HEK293 (cell line): ENCODE measurements around the gene ARSB.

ENCODE experiments used
- REST ChIP-seq: fragments of 450-650 bp; formaldehyde crosslinking; IDR thresholded peaks from 2 replicates; pipeline ENCODE4 v1.5.1; 2016; ENCODE audit warnings: missing biosample characterization, missing genetic modification characterization
- SETDB1 ChIP-seq: IDR thresholded peaks from one replicate; pipeline ENCODE4 v1.6.1; 2017; ENCODE audit warnings: mild to moderate bottlenecking, low read length, moderate library complexity, mixed read lengths; ENCODE audit not compliant: insufficient read length
- ZNF114 ChIP-seq: fragments of 450-650 bp; formaldehyde crosslinking; IDR thresholded peaks from 2 replicates; pipeline ENCODE4 v1.5.0; 2017; ENCODE audit warnings: missing biosample characterization, missing genetic modification characterization
- ZNF121 ChIP-seq: fragments of 450-650 bp; formaldehyde crosslinking; IDR thresholded peaks from 2 replicates; pipeline ENCODE4 v1.5.1; 2016; ENCODE audit warnings: missing biosample characterization, missing genetic modification characterization
- ZNF266 ChIP-seq: fragments of 450-650 bp; formaldehyde crosslinking; IDR thresholded peaks from 2 replicates; pipeline ENCODE4 v1.5.1; 2016; ENCODE audit warnings: missing biosample characterization, missing genetic modification characterization, low read depth
- ZNF302 ChIP-seq: fragments of 450-650 bp; formaldehyde crosslinking; IDR thresholded peaks from 2 replicates; pipeline ENCODE4 v1.5.1; 2016; ENCODE audit warnings: missing biosample characterization, missing genetic modification characterization, low read depth
- ZNF549 ChIP-seq: fragments of 450-650 bp; IDR thresholded peaks from 2 replicates; pipeline ENCODE4 v1.5.1; 2018; ENCODE audit warnings: missing biosample characterization, missing genetic modification characterization, mild to moderate bottlenecking, inconsistent platforms, moderate library complexity
- ZNF561 ChIP-seq: fragments of 450-650 bp; IDR thresholded peaks from 2 replicates; pipeline ENCODE4 v1.5.1; 2018; ENCODE audit warnings: missing biosample characterization, missing genetic modification characterization, borderline replicate concordance
- ZNF654 ChIP-seq: fragments of 450-650 bp; formaldehyde crosslinking; IDR thresholded peaks from 2 replicates; pipeline ENCODE4 v1.5.1; 2016; ENCODE audit warnings: low read depth, missing biosample characterization, missing genetic modification characterization
- ZNF747 ChIP-seq: fragments of 450-650 bp; formaldehyde crosslinking; IDR thresholded peaks from 2 replicates; pipeline ENCODE4 v1.5.1; 2016; ENCODE audit warnings: missing biosample characterization, missing genetic modification characterization
- ZNF792 ChIP-seq: fragments of 450-650 bp; formaldehyde crosslinking; IDR thresholded peaks from 2 replicates; pipeline ENCODE4 v1.5.1; 2016; ENCODE audit warnings: missing biosample characterization, missing genetic modification characterization
- ZNF843 ChIP-seq: fragments of 450-650 bp; formaldehyde crosslinking; IDR thresholded peaks from 2 replicates; pipeline ENCODE4 v1.5.1; 2016; ENCODE audit warnings: missing biosample characterization, missing genetic modification characterization
- TF ChIP-seq, protein P1 (sequence below): fragments of 450-650 bp; formaldehyde crosslinking; IDR thresholded peaks from 2 replicates; pipeline ENCODE4 v1.5.1; 2016; ENCODE audit warnings: missing biosample characterization, missing genetic modification characterization
- TF ChIP-seq, protein P2 (sequence below): fragments of 450-650 bp; formaldehyde crosslinking; IDR thresholded peaks from 2 replicates; pipeline ENCODE4 v1.5.1; 2017; ENCODE audit warnings: missing biosample characterization, missing genetic modification characterization

DNA sequence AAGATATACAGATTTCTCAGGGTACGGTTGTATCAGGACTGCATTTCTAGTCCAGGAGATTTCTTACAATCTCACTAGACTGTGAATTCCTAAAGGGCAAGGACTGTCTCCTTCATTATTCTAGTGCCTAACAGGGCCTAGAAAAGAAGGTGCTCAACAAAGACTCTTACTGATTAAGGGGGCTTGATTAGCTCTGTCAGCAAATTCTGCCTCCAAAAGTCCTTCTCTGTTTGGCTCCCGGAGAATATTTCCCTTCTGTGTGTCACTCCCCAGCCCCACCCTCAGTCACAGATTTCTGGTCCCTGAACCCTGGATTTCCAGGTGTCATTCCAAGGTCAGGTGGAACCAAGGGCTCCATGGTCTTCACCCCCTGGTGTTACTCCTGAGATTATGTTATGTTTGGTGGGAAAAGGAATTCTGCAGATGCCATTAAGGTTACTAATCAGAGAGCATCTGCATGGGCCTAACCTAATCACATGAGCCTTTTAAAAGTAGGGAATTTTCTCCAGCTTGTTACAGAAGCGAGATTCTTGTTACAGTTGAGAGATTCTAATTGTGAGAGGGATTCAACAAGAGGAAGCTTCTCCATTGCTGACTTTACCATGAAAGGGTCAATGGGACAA, 168.9 kb downstream of the ARSB start:
- TF ChIP-seq REST (tag by site-specific recombination) (no peak), ZNF843 (tag by site-specific recombination) (no peak), ZNF121 (no peak), ZNF747 (tag by site-specific recombination) (no peak), ZNF114 (tag by site-specific recombination) (no peak), ZNF561 (tag by site-specific recombination) (no peak), ZNF266 (no peak), SETDB1 (no peak), ZNF302 (tag by site-specific recombination) (no peak), ZNF654 (no peak), ZNF792 (tag by site-specific recombination) (no peak), ZNF549 (tag by site-specific recombination) (no peak)
- TF ChIP-seq, protein P1, sequence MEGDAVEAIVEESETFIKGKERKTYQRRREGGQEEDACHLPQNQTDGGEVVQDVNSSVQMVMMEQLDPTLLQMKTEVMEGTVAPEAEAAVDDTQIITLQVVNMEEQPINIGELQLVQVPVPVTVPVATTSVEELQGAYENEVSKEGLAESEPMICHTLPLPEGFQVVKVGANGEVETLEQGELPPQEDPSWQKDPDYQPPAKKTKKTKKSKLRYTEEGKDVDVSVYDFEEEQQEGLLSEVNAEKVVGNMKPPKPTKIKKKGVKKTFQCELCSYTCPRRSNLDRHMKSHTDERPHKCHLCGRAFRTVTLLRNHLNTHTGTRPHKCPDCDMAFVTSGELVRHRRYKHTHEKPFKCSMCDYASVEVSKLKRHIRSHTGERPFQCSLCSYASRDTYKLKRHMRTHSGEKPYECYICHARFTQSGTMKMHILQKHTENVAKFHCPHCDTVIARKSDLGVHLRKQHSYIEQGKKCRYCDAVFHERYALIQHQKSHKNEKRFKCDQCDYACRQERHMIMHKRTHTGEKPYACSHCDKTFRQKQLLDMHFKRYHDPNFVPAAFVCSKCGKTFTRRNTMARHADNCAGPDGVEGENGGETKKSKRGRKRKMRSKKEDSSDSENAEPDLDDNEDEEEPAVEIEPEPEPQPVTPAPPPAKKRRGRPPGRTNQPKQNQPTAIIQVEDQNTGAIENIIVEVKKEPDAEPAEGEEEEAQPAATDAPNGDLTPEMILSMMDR (tag by site-specific recombination) = no peak
- TF ChIP-seq, protein P2, sequence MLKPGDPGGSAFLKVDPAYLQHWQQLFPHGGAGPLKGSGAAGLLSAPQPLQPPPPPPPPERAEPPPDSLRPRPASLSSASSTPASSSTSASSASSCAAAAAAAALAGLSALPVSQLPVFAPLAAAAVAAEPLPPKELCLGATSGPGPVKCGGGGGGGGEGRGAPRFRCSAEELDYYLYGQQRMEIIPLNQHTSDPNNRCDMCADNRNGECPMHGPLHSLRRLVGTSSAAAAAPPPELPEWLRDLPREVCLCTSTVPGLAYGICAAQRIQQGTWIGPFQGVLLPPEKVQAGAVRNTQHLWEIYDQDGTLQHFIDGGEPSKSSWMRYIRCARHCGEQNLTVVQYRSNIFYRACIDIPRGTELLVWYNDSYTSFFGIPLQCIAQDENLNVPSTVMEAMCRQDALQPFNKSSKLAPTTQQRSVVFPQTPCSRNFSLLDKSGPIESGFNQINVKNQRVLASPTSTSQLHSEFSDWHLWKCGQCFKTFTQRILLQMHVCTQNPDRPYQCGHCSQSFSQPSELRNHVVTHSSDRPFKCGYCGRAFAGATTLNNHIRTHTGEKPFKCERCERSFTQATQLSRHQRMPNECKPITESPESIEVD = no peak
